Retinal pigment epithelial cell (primary cell): ENCODE results near the gene SH3RF3.

Source experiments
- DNase-seq: peaks from one replicate; pipeline ENCODE4 v3.0.0-alpha.2; 2010; ENCODE audit warnings: low read depth
- H3K4me3 ChIP-seq: 2 replicates; pipeline ENCODE4 v1.5.1; 2011; ENCODE audit warnings: mild to moderate bottlenecking, low read length, control low read depth, moderate library complexity
- CTCF ChIP-seq: conservative IDR thresholded peaks from 2 replicates; pipeline ENCODE4 v1.5.1; 2011; ENCODE audit warnings: low read depth, low read length, control low read depth, inconsistent platforms

SH3RF3 gene

GRCh38 chr2:109166811-109167210, 37.8 kb downstream of the SH3RF3 start:
- DNase-seq: no peak
- TF ChIP-seq CTCF: no peak
- H3K4me3 ChIP-seq: no peak overlapping the region

GRCh38 chr2:109168086-109168485, 39.1 kb downstream of the SH3RF3 start:
- H3K4me3 ChIP-seq: no peak overlapping the region
- TF ChIP-seq CTCF: no peak
- DNase-seq: no peak

- no peak overlapping the region for H3K4me3 ChIP-seq
- no peak for TF ChIP-seq CTCF
- no peak for DNase-seq
Measured at GRCh38 chr2:109168716-109169115, 39.7 kb downstream of the SH3RF3 start.

- TF ChIP-seq CTCF: no peak
- no peak for DNase-seq
- no peak overlapping the region for H3K4me3 ChIP-seq
Measured at GRCh38 chr2:109170645-109171044, 41.6 kb downstream of the SH3RF3 start.

GRCh38 chr2:109171444-109172334, 42.7 kb downstream of the SH3RF3 start:
- no peak for DNase-seq
- no peak for TF ChIP-seq CTCF
- no peak overlapping the region for H3K4me3 ChIP-seq

GRCh38 chr2:109172556-109173105, 43.6 kb downstream of the SH3RF3 start:
- H3K4me3 ChIP-seq: no peak overlapping the region
- DNase-seq: no peak
- no peak for TF ChIP-seq CTCF
